CD4-positive, alpha-beta memory T cell (primary cell): ENCODE data around the gene ARL13A. TPM values are rescaled to one million over a fixed set of nuclear protein-coding genes. Genes with fewer than 3 reads are reported as not detected.

Experiments used
- CTCF ChIA-PET: fragments of 350-600 bp; sonication (Branson Sonifier 250); formaldehyde crosslinking; loops from one replicate; lab custom pipeline; 2021; ENCODE audit warnings: inconsistent platforms; ENCODE audit not compliant: partially characterized antibody; lab: Charles Lee
- POLR2A ChIA-PET: fragments of 350-600 bp; sonication (Branson Sonifier 250); formaldehyde crosslinking; loops from one replicate; lab custom pipeline; 2021; ENCODE audit not compliant: partially characterized antibody; lab: Charles Lee
- DNase-seq, 5 donors: peaks; one replicate each; pipeline versions ENCODE4 v3.0.0 to v3.0.0-alpha.2; 2020 to 2022; ENCODE audit warnings: mixed read lengths in 1 of 5
- H3K27ac ChIP-seq: one replicate; pipeline ENCODE4 v1.7.0; 2013; ENCODE audit warnings: low read depth, low read length
- H3K27me3 ChIP-seq: 2 replicates; pipeline ENCODE4 v1.7.0; 2013; ENCODE audit warnings: mild to moderate bottlenecking, low read length, moderate library complexity; ENCODE audit not compliant: insufficient read depth
- H3K36me3 ChIP-seq: 2 replicates; pipeline ENCODE4 v1.7.0; 2013; ENCODE audit warnings: mild to moderate bottlenecking, low read length, moderate library complexity; ENCODE audit not compliant: insufficient read depth
- H3K4me1 ChIP-seq: 2 replicates; pipeline ENCODE4 v1.7.0; 2013; ENCODE audit warnings: mild to moderate bottlenecking, low read length, moderate library complexity; ENCODE audit not compliant: insufficient read depth
- H3K4me3 ChIP-seq, 2 donors: one replicate each; pipeline ENCODE4 v1.7.0; 2013; ENCODE audit warnings: low read length in 2 of 2, mild to moderate bottlenecking in 1 of 2
- H3K9me3 ChIP-seq, 2 donors: one replicate each; pipeline ENCODE4 v1.7.0; 2013; ENCODE audit warnings: low read length in 2 of 2, control low read depth in 1 of 2; ENCODE audit not compliant: control insufficient read depth in 1 of 2
- H3K27ac Mint-ChIP-seq, 7 donors: one replicate each; pipeline ENCODE4 v1.8.0; 2020 to 2021; ENCODE audit warnings: mixed read lengths in 7 of 7, mild to moderate bottlenecking in 6 of 7, inconsistent platforms in 3 of 7, moderate library complexity in 3 of 7
- H3K27me3 Mint-ChIP-seq, 2 donors: one replicate each; pipeline ENCODE4 v1.8.0; 2020 to 2021; ENCODE audit warnings: mixed read lengths in 2 of 2
- H3K36me3 Mint-ChIP-seq, 2 donors: one replicate each; pipeline ENCODE4 v1.8.0; 2020 to 2021; ENCODE audit warnings: mixed read lengths in 2 of 2, inconsistent platforms in 1 of 2, mild to moderate bottlenecking in 1 of 2
- H3K4me1 Mint-ChIP-seq, 4 donors: one replicate each; pipeline ENCODE4 v1.8.0; 2020 to 2021; ENCODE audit warnings: mixed read lengths in 4 of 4, mild to moderate bottlenecking in 1 of 4
- H3K4me3 Mint-ChIP-seq, 8 donors: one replicate each; pipeline ENCODE4 v1.8.0; 2020 to 2021; ENCODE audit warnings: mixed read lengths in 8 of 8, mild to moderate bottlenecking in 7 of 8, moderate library complexity in 6 of 8, inconsistent platforms in 3 of 8
- H3K9me3 Mint-ChIP-seq, 8 donors: one replicate each; pipeline ENCODE4 v1.8.0; 2020 to 2021; ENCODE audit warnings: mixed read lengths in 8 of 8, mild to moderate bottlenecking in 5 of 8, inconsistent platforms in 3 of 8, moderate library complexity in 1 of 8
- intact Hi-C: fragments of 100-400 bp; cut with micrococcal nuclease; formaldehyde crosslinking; loops from one replicate; pipeline ENCODE4 v1.15.1; 2023
- polyA plus RNA-seq, 2 donors: library from polyadenylated mRNA; unstranded; fragments of 300-500 nt; fragmentation: Illumina TruSeq; gene quantifications; one replicate each; pipeline ENCODE4 v1.2.3, GENCODE V29; 2021
- total RNA-seq, 2 experiments: library from RNA; stranded (reverse); gene quantifications; one replicate each; pipeline ENCODE4 v1.2.3, GENCODE V29; 2021

Gene ARL13A
- total and polyA plus RNA-seq, 4 experiments from 2014 or later, result not detected

GRCh38 chrX:101025126-101025525, 55.6 kb downstream of the ARL13A start:
- POLR2A ChIA-PET, result no interaction called here
- no peak overlapping the region for H3K27ac Mint-ChIP-seq

GRCh38 chrX:101028562-101028961, 59.1 kb downstream of the ARL13A start:
- ChIA-PET POLR2A (no interaction called here), CTCF (no interaction called here)
- peak overlapping the region in 2 of 7 donors; percentile 0 to 44 for H3K27ac Mint-ChIP-seq
- DNase-seq, result no peak
- Histone ChIP-seq H3K27ac (no peak overlapping the region), H3K4me1 (no peaks in the 10 kb centered on the region), H3K4me3 (no peak overlapping the region), H3K36me3 (peaks cover 5% of the 10 kb centered on the region), H3K27me3 (no peaks in the 10 kb centered on the region), H3K9me3 (no peaks in the 10 kb centered on the region)
- peaks cover 0 to 7% (median 2%) of the 10 kb centered on the region in 4 donors for H3K4me1 Mint-ChIP-seq
- H3K27me3 Mint-ChIP-seq, result no peaks in the 10 kb centered on the region
- H3K9me3 Mint-ChIP-seq, result peaks cover 0 to 1% (median 0%) of the 10 kb centered on the region in 8 donors
- no peak overlapping the region for H3K4me3 Mint-ChIP-seq
- H3K36me3 Mint-ChIP-seq, result peaks cover 23 to 42% of the 10 kb centered on the region in 2 donors
- intact Hi-C loops, result no loop called here

More at GRCh38 chrX:101025126-101025525, 55.6 kb downstream of the ARL13A start:
- Histone ChIP-seq H3K27me3 (no peaks in the 10 kb centered on the region), H3K9me3 (no peaks in the 10 kb centered on the region), H3K4me1 (no peaks in the 10 kb centered on the region), H3K27ac (no peak overlapping the region), H3K36me3 (peaks cover 27% of the 10 kb centered on the region), H3K4me3 (no peak overlapping the region)
- Mint-ChIP-seq H3K36me3 (peaks cover 40 to 58% of the 10 kb centered on the region in 2 donors), H3K4me3 (no peak overlapping the region), H3K27me3 (no peaks in the 10 kb centered on the region), H3K9me3 (no peaks in the 10 kb centered on the region), H3K4me1 (peaks cover 0 to 5% (median 2%) of the 10 kb centered on the region in 4 donors)
- intact Hi-C loops, result no loop called here
- CTCF ChIA-PET, result no interaction called here
- DNase-seq, result no peak

- Histone ChIP-seq H3K9me3 (no peaks in the 10 kb centered on the region), H3K36me3 (peaks cover 5% of the 10 kb centered on the region), H3K27ac (no peak overlapping the region), H3K4me1 (no peaks in the 10 kb centered on the region), H3K4me3 (no peak overlapping the region), H3K27me3 (no peaks in the 10 kb centered on the region)
- Mint-ChIP-seq H3K4me1 (peaks cover 0 to 7% (median 2%) of the 10 kb centered on the region in 4 donors), H3K36me3 (peaks cover 23 to 39% of the 10 kb centered on the region in 2 donors), H3K4me3 (no peak overlapping the region), H3K9me3 (peaks cover 0 to 1% (median 0%) of the 10 kb centered on the region in 8 donors), H3K27me3 (no peaks in the 10 kb centered on the region), H3K27ac (no peak overlapping the region)
- DNase-seq, result no peak
- ChIA-PET CTCF (no interaction called here), POLR2A (no interaction called here)
- intact Hi-C loops, result no loop called here
Measured at GRCh38 chrX:101029665-101030064, 60.2 kb downstream of the ARL13A start.

GRCh38 chrX:101037231-101037630, 67.7 kb downstream of the ARL13A start:
- Mint-ChIP-seq H3K27ac (no peak overlapping the region), H3K4me3 (no peak overlapping the region), H3K4me1 (peaks cover 0 to 4% (median 2%) of the 10 kb centered on the region in 4 donors), H3K27me3 (no peaks in the 10 kb centered on the region), H3K9me3 (no peaks in the 10 kb centered on the region), H3K36me3 (peaks cover 12 to 43% of the 10 kb centered on the region in 2 donors)
- H3K36me3 ChIP-seq, result peaks cover 5% of the 10 kb centered on the region
- intact Hi-C loops, result no loop called here
- no peaks in the 10 kb centered on the region for H3K9me3 ChIP-seq
- H3K27ac ChIP-seq, result no peak overlapping the region
- CTCF ChIA-PET, result no interaction called here
- DNase-seq, result no peak
- H3K4me3 ChIP-seq, result no peak overlapping the region
- no peaks in the 10 kb centered on the region for H3K27me3 ChIP-seq
- POLR2A ChIA-PET, result no interaction called here
- no peaks in the 10 kb centered on the region for H3K4me1 ChIP-seq

GRCh38 chrX:101040197-101040596, 70.7 kb downstream of the ARL13A start:
- H3K27ac ChIP-seq, result no peak overlapping the region
- H3K36me3 ChIP-seq, result peaks cover 5% of the 10 kb centered on the region
- DNase-seq, result no peak
- no peaks in the 10 kb centered on the region for H3K27me3 ChIP-seq
- H3K4me1 ChIP-seq, result no peaks in the 10 kb centered on the region
- no peak overlapping the region for H3K4me3 ChIP-seq
- Mint-ChIP-seq H3K27ac (no peak overlapping the region), H3K27me3 (no peaks in the 10 kb centered on the region), H3K36me3 (peaks cover 9 to 47% of the 10 kb centered on the region in 2 donors), H3K9me3 (no peaks in the 10 kb centered on the region), H3K4me3 (no peak overlapping the region), H3K4me1 (peaks cover 0 to 6% (median 4%) of the 10 kb centered on the region in 4 donors)
- intact Hi-C loops, result no loop called here
- POLR2A ChIA-PET, result no interaction called here
- H3K9me3 ChIP-seq, result no peaks in the 10 kb centered on the region
- CTCF ChIA-PET, result no interaction called here

Other genes with a start within 250 kb of the ARL13A start
- not detected for gene SYTL4, start 237.6 kb upstream of the ARL13A start, total RNA-seq
- not detected for gene SYTL4, start 237.6 kb upstream of the ARL13A start, polyA plus RNA-seq
- 10 to 100 TPM; 14.7 to 15.2 TPM for gene CSTF2, start 149.3 kb upstream of the ARL13A start, total RNA-seq
- gene CSTF2, start 149.3 kb upstream of the ARL13A start, polyA plus RNA-seq, result 10 to 100 TPM in 1 of 2 donors, 1 to 10 TPM in 1; 9.5 to 13.4 TPM
- not detected for gene NOX1, start 95.3 kb upstream of the ARL13A start, total RNA-seq
- gene NOX1, start 95.3 kb upstream of the ARL13A start, polyA plus RNA-seq, result not detected
- under 1 TPM; 0.47 to 0.67 TPM for gene XKRX, start 40.8 kb upstream of the ARL13A start, total RNA-seq
- gene XKRX, start 40.8 kb upstream of the ARL13A start, polyA plus RNA-seq, result not detected
- 10 to 100 TPM; 44.1 to 52.5 TPM for gene TRMT2B, start 82.4 kb downstream of the ARL13A start, total RNA-seq
- gene TRMT2B, start 82.4 kb downstream of the ARL13A start, polyA plus RNA-seq, result 10 to 100 TPM; 38.5 to 60.8 TPM
- gene TMEM35A, start 109.2 kb downstream of the ARL13A start, total RNA-seq, result not detected
- gene TMEM35A, start 109.2 kb downstream of the ARL13A start, polyA plus RNA-seq, result not detected
- under 1 TPM; 0.64 to 0.96 TPM for gene CENPI, start 128.5 kb downstream of the ARL13A start, total RNA-seq
- gene CENPI, start 128.5 kb downstream of the ARL13A start, polyA plus RNA-seq, result under 1 TPM in 1 of 2 donors, not detected in 1; 0.44 TPM